ENCODE data around the gene TBC1D22A. TPM values are rescaled to one million over a fixed set of nuclear protein-coding genes. Genes with fewer than 3 reads are reported as not detected.

The TBC1D22A gene
- polyA plus RNA-seq, 1 of the 3 experiments (the other 2 are of a cell fraction) = 16.5 TPM

- H3K9me3 ChIP-seq = no peaks in the 10 kb centered on the region
- no peak overlapping the region for H3K9ac ChIP-seq
- ChIA-PET POLR2A (interaction anchor here (0.6 kb wide), 1 partner anchor 274 kb away, joined by 3 read pairs; the partner anchor contains the start of gene TBC1D22A), CTCF (no interaction called here)
- no peak overlapping the region for H3K27ac ChIP-seq (ENCODE audit: low read depth in 2 of 2, low read length in 1 of 2)
- no peak for DNase-seq
- H4K20me1 ChIP-seq (ENCODE audit: insufficient read depth) = no peaks in the 10 kb centered on the region; the same call in 1 of the 2 replicates
- WGBS (ENCODE audit: low lambda C conversion rate) = 96% methylated on average over 4 of the region's 10 CpGs
- H3F3A ChIP-seq (replicated peaks; ENCODE audit: insufficient read depth) = no peaks in the 10 kb centered on the region
- no peaks in the 10 kb centered on the region for H3K27me3 ChIP-seq (ENCODE audit: insufficient read depth)
- H3K4me2 ChIP-seq = no peak overlapping the region
- H3K79me2 ChIP-seq (ENCODE audit: insufficient read depth) = no peaks in the 10 kb centered on the region
- H3K9me2 ChIP-seq = no peaks in the 10 kb centered on the region
- TF ChIP-seq RAD21 (IDR thresholded peaks at IDR 0.05; ENCODE audit: low read length) = no peak
- TF ChIP-seq RXRA (IDR thresholded peaks at IDR 0.05; ENCODE audit: borderline replicate concordance, low read depth) = no peak
- no peak for TF ChIP-seq GABPA (IDR thresholded peaks at IDR 0.05; ENCODE audit: low read depth)
- TF ChIP-seq TEAD4 (IDR thresholded peaks at IDR 0.05; ENCODE audit: borderline replicate concordance, insufficient read depth) = no peak
- peaks cover 0 to 31% of the 10 kb centered on the region in 2 experiments; a peak in 1 of 4 replicates for H3K4me1 ChIP-seq (ENCODE audit: control insufficient read depth in 1 of 2, insufficient read depth in 2 of 2, low read depth in 1 of 2, low read length in 1 of 2)
- H2AFZ ChIP-seq (ENCODE audit: low read depth) = no peak overlapping the region
- H3K4me3 ChIP-seq (ENCODE audit: low read depth in 2 of 2, low read length in 1 of 2) = no peak overlapping the region
- peaks cover 0 to 2% of the 10 kb centered on the region in 2 experiments for H3K36me3 ChIP-seq (replicated peaks in 1 of 2; ENCODE audit: control insufficient read depth in 1 of 2, insufficient read depth in 2 of 2, low read length in 1 of 2)
These were observed 273.9 kb downstream of the TBC1D22A start for GRCh38 chr22:47036352-47036751.

GRCh38 chr22:47036936-47037485, 274.6 kb downstream of the TBC1D22A start:
- no peak overlapping the region for H3K4me3 ChIP-seq (ENCODE audit: low read depth in 2 of 2, low read length in 1 of 2)
- H2AFZ ChIP-seq (ENCODE audit: low read depth) = no peak overlapping the region
- H3K9ac ChIP-seq = no peak overlapping the region
- POLR2A ChIA-PET = no interaction called here
- no peaks in the 10 kb centered on the region for H3K27me3 ChIP-seq (ENCODE audit: insufficient read depth)
- H3K4me2 ChIP-seq = no peak overlapping the region
- TF ChIP-seq FOSL2 (IDR thresholded peaks at IDR 0.05; ENCODE audit: borderline replicate concordance, low read depth) (no peak), RXRA (IDR thresholded peaks at IDR 0.05; ENCODE audit: borderline replicate concordance, low read depth) (no peak), USF1 (IDR thresholded peaks at IDR 0.05; ENCODE audit: borderline replicate concordance, low read depth) (no peak), EZH2phosphoT487 (IDR thresholded peaks at IDR 0.05; ENCODE audit: borderline replicate concordance, low read depth) (no peak), MEF2A (IDR thresholded peaks at IDR 0.05; ENCODE audit: borderline replicate concordance, low read depth) (no peak), RFX5 (IDR thresholded peaks at IDR 0.05; ENCODE audit: low read length) (no peak), TAF1 (IDR thresholded peaks at IDR 0.05; ENCODE audit: borderline replicate concordance, low read depth, low read length) (no peak), GABPA (IDR thresholded peaks at IDR 0.05; ENCODE audit: low read depth) (no peak), MXI1 (IDR thresholded peaks at IDR 0.05; ENCODE audit: low read depth, low read length) (no peak), RAD21 (IDR thresholded peaks at IDR 0.05; ENCODE audit: low read length) (no peak), RCOR1 (IDR thresholded peaks at IDR 0.05; ENCODE audit: low read length) (no peak), USF2 (IDR thresholded peaks at IDR 0.05; ENCODE audit: borderline replicate concordance, low read depth, low read length) (no peak), SIN3A (IDR thresholded peaks at IDR 0.05; ENCODE audit: borderline replicate concordance, low read depth, low read length) (no peak), YY1 (IDR thresholded peaks at IDR 0.05; ENCODE audit: low read depth) (no peak), IRF3 (IDR thresholded peaks at IDR 0.05; ENCODE audit: low read depth, low read length) (no peak)
- WGBS (ENCODE audit: low lambda C conversion rate) = 97% methylated on average over 15 of the region's 20 CpGs
- H3F3A ChIP-seq (replicated peaks; ENCODE audit: insufficient read depth) = no peaks in the 10 kb centered on the region
- peaks cover 0 to 30% of the 10 kb centered on the region in 2 experiments; a peak in 1 of 4 replicates for H3K4me1 ChIP-seq (ENCODE audit: control insufficient read depth in 1 of 2, insufficient read depth in 2 of 2, low read depth in 1 of 2, low read length in 1 of 2)
- no peak for DNase-seq
- no peaks in the 10 kb centered on the region for H3K9me3 ChIP-seq
- H3K9me2 ChIP-seq = no peaks in the 10 kb centered on the region
- H3K79me2 ChIP-seq (ENCODE audit: insufficient read depth) = no peaks in the 10 kb centered on the region
- peaks cover 0 to 2% of the 10 kb centered on the region in 2 experiments for H3K36me3 ChIP-seq (replicated peaks in 1 of 2; ENCODE audit: control insufficient read depth in 1 of 2, insufficient read depth in 2 of 2, low read length in 1 of 2)
- no peaks in the 10 kb centered on the region for H4K20me1 ChIP-seq (ENCODE audit: insufficient read depth)
- CTCF ChIA-PET = interaction anchor here (0.9 kb wide), 1 partner anchor 10 kb away, joined by 3 read pairs; no protein-coding TSS in a partner anchor
- no peak overlapping the region for H3K27ac ChIP-seq (ENCODE audit: low read depth in 2 of 2, low read length in 1 of 2)
